GM21360 (cell line): ENCODE data around the gene PDP2.

Experiments
- ATAC-seq: cut with Tn5 transposase; IDR thresholded peaks from one replicate; pipeline ENCODE4 v1.9.1; 2021; ENCODE audit warnings: mild to moderate bottlenecking, moderate library complexity; ENCODE audit not compliant: unreplicated experiment

The PDP2 gene, protein sequence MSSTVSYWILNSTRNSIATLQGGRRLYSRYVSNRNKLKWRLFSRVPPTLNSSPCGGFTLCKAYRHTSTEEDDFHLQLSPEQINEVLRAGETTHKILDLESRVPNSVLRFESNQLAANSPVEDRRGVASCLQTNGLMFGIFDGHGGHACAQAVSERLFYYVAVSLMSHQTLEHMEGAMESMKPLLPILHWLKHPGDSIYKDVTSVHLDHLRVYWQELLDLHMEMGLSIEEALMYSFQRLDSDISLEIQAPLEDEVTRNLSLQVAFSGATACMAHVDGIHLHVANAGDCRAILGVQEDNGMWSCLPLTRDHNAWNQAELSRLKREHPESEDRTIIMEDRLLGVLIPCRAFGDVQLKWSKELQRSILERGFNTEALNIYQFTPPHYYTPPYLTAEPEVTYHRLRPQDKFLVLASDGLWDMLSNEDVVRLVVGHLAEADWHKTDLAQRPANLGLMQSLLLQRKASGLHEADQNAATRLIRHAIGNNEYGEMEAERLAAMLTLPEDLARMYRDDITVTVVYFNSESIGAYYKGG

GRCh38 chr16:66880288-66881013 lies at the start of gene PDP2:
Gene PDP2 (plus strand): TSS chr16:66880515. CDS start chr16:66884285, 3,770 bp downstream.
- ATAC-seq = peak; percentile 87

DNA sequence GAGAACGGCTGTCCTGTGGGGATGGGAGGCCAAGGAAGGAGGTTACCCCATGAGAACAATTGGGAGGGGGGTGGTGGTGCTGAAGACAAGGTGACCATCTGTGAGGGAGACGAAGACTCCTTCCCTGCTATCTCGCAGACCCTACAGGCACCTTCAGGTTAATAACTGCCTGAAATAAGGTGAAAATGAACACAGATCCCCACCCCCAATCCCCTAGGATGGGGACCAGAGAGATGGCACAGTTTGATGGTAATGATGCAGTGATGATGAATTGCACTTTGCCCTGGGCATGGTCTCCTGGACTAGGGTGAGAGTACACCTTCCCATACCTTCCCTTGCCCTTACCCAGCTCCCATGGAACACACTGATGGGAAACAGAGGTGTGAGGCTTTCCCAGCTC lies 48.1 kb upstream of the PDP2 start:
- no peak for ATAC-seq

- no peak for ATAC-seq
Measured at GRCh38 chr16:66832661-66833305, 47.5 kb upstream of the PDP2 start.

GRCh38 chr16:66834746-66835145 lies 45.6 kb upstream of the PDP2 start:
- no peak for ATAC-seq

DNA sequence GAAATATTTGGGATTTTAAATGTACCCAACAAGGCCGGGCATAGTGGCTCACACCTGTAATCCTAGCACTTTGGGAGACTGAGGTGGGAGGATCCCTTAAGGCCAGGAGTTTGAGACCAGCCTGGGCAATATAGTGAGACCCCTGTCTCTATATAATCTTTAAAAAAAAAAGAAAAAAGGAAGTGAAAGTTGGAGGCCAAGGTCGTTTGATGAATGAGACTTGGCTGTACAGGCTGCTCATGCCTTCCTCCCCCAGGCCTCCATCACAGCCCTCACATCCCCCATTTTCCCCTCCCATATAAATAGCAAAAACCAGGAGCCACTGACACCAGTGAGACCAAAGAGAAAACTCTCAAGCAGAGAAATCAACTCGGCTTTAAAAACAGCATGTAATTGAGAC lies 39.4 kb upstream of the PDP2 start:
- ATAC-seq = no peak

DNA sequence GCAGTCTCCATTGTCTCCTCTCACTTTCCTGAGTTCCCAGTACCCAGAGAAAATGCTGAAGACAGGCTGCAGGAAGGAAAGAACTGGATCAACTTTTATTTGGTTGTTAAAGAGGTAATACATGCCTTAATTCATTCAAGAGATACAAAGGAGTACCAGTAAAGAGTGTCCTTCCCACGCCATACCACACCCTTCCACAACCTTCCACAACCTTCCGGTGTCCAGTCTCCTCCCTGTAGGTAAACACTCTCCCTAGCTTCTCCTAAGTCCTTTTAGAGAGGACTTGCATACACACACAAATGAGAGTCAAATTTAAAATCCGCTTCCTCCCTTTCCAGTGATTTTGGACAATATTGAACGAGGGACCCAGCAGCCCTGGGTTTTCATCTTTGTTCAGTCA lies 38.9 kb upstream of the PDP2 start:
- ATAC-seq = no peak

DNA sequence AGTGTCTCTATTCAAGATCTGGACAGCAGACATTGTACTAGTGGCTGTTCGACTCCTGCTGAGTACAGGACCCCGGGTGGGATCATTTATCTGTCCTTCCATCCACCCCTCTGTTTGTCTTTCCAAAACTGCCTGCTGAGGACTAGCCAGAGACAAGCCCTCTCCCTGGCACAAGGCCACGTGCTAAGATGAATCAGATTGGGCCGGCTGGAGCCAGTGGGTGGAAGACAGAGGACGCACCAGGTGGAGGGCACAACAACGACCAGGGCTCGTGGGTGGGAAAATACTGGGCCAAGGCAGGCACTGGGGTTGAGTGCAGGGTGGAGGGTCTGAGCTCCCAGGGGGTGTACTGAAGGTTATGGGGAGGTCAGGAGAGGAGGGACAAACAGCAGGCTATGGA lies 37.5 kb upstream of the PDP2 start:
- no peak for ATAC-seq

- ATAC-seq = no peak
Measured at GRCh38 chr16:66843191-66843590, 37.1 kb upstream of the PDP2 start.

DNA sequence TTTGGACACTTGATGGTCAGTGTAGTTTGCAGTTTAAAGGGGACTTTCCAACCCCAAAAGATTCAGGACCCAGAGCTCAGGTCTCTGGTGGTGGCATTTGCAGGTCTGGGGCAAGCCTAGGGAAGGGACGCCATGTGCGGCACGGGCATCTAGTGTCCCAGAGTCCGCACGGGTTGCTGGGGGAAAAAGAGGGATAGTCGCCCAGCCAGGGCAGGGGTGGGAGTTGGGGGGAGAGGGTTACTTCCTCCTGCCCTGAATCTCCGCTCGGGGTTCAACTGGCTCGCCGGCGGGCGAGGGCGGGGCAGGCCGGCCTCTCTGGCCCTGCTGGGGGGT lies 36.3 kb upstream of the PDP2 start:
- no peak for ATAC-seq

GRCh38 chr16:66844342-66845079 lies 35.8 kb upstream of the PDP2 start, which contains the start of gene CA7:
Gene CA7 (plus strand): TSS chr16:66844414. CDS start chr16:66844488, 74 bp downstream.
- no peak for ATAC-seq

- ATAC-seq = no peak
Measured at GRCh38 chr16:66845080-66845410, 35.3 kb upstream of the PDP2 start.

GRCh38 chr16:66845791-66846221 lies 34.5 kb upstream of the PDP2 start:
- no peak for ATAC-seq

- ATAC-seq = no peak
Measured at GRCh38 chr16:66846266-66846665, 34.0 kb upstream of the PDP2 start.

DNA sequence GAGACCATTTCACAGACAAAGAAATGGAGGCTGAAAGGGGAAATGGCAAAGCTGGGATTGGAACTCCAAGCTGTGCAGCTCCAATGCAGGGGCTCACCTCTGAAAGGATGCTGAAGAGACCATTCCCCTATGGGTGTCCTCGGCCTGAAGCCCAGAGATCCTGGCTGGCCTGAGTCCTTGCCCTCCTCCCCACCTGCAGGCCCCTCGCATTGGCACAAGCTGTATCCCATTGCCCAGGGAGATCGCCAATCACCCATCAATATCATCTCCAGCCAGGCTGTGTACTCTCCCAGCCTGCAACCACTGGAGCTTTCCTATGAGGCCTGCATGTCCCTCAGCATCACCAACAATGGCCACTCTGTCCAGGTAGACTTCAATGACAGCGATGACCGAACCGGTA lies 33.5 kb upstream of the PDP2 start:
- ATAC-seq = no peak

DNA sequence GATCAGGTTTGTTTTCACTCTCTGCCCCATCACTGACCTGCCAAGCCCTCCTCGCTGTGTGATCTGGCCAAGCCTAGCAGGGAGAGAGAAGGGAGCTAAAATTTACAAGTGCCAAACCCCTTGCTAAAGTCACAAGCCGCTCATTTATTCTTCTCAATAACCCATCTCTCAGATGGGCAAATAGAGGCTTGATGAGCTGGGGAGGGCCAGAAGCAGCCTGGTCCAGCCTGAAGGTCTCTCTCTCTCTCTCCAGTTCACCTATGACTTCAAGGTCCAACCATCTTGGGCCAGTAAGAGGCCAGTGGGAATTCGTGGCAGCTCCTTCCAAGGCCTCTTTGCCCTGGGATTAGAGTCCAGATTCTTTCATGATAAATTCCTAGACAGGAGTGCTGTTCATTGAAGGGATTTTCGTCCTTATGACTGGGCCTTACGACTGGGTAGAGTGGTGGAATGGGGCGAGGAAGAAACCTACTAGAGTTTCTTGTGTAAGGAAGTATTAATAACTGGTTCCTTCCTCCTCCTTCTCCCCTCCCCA lies 32.7 kb upstream of the PDP2 start:
- ATAC-seq = no peak

DNA sequence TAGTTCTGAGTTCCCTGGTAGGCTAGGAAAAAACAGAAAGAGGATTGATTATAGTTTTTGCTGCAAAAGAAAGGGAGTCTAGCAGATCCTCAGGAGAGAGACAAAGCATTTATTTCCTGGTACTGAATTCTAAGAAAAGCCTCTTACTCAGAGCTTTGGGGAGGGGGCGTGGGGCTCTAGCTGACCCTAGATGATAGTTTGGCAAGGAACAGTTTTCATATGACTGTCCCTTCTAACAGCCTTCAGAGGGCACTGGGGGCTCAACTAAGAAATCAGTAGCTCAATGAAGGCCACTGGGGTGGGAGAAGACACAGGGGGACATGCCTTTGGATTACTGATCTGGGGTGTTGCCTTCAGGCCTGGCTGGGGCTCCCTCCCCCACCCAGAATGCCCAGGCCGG lies 32.1 kb upstream of the PDP2 start:
- no peak for ATAC-seq

DNA sequence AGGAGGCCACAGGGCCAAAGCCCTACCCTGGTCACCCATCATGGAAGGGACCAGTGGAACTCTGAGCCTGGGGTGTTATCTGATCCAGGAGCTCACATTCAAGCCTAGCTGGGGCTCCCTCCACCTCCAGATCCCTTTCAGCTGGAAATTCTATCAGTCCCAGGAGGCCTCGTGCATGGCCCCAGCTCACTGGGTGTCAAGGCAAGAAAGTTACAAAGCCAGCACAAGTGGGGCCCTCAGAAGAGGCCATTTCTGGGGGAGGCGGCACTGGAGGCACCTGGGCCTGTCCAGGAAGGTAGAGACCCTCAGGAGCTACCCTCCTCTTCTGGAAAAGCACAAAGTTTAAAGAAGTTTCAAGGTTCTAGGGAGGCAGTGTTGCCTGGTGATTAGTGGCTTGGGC lies 31.3 kb upstream of the PDP2 start:
- no peak for ATAC-seq

GRCh38 chr16:66849549-66849948 lies 30.8 kb upstream of the PDP2 start:
- ATAC-seq = no peak

DNA sequence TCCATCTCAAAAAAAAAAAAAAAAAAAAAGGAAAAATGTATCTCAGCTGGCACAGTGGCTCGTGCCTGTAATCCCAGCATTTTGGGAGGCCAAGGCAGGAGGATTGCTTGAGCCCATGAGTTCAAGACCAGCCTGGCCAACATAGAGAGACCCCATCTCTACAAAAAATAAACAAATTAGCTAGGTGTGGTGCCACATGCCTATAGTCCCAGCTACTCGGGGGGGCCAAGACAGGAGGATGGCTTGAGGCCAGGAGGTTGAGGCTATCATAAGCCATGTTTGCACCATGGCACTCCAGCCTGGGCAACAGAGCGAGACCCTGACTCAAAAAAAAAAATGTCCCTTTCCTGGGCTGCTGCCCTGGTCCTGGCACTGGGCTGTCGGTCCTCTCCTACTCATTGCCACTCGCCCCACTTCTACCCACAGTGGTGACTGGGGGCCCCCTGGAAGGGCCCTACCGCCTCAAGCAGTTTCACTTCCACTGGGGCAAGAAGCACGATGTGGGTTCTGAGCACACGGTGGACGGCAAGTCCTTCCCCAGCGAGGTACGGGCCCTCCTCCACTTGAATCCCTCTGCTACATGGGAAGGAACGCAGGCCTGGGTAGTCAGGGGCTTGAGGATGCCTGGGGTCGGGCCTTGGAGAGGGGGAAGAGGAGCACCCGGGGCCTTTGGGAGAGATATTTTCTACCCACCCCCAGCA lies 30.1 kb upstream of the PDP2 start:
- ATAC-seq = no peak
